CD4-positive, alpha-beta T cell (primary cell): ENCODE measurements around the gene KXD1. TPM values are rescaled to one million over a fixed set of nuclear protein-coding genes. Genes with fewer than 3 reads are reported as not detected.
A peak's percentile ranks its signal among the peaks of the same experiment; 100 is the strongest.

Experiments used
- ATAC-seq: fragments of 200-7000 bp; cut with Tn5 transposase; one replicate; pipeline ENCODE4 v1.10.0; 2022; ENCODE audit warnings: mild to moderate bottlenecking; ENCODE audit not compliant: poor library complexity
- CTCF ChIA-PET: fragments of 350-600 bp; sonication (Branson Sonifier 250); formaldehyde crosslinking; loops from one replicate; lab custom pipeline; 2021; ENCODE audit warnings: antibody characterized with exemption, inconsistent platforms; lab: Charles Lee
- POLR2A ChIA-PET: fragments of 350-600 bp; sonication (Branson Sonifier 250); formaldehyde crosslinking; loops from one replicate; lab custom pipeline; 2021; ENCODE audit warnings: antibody characterized with exemption, inconsistent platforms; lab: Charles Lee
- DNase-seq, 14 experiments: peaks; one replicate each; pipeline ENCODE4 v3.0.0-alpha.2; 2013 to 2020; ENCODE audit warnings: mixed read lengths in 2 of 14
- H3K27ac ChIP-seq, 2 donors: one replicate each; pipeline versions ENCODE4 v1.5.1 to v1.7.0; 2013; ENCODE audit warnings: low read length in 2 of 2, low read depth in 1 of 2, mild to moderate bottlenecking in 1 of 2
- H3K27me3 ChIP-seq, 2 experiments: 1 replicate in 1 of 2; 2 replicates in 1 of 2; pipeline versions ENCODE4 v1.6.1 to v1.7.0; 2013; ENCODE audit warnings: low read length in 2 of 2, control low read depth in 1 of 2, mild to moderate bottlenecking in 1 of 2, moderate library complexity in 1 of 2; ENCODE audit not compliant: insufficient read depth in 2 of 2, control insufficient read depth in 1 of 2
- H3K36me3 ChIP-seq: one replicate; pipeline ENCODE4 v1.6.1; 2013; ENCODE audit warnings: low read length, control low read depth; ENCODE audit not compliant: insufficient read depth
- H3K4me1 ChIP-seq: one replicate; pipeline ENCODE4 v1.6.1; 2013; ENCODE audit warnings: low read length, control low read depth; ENCODE audit not compliant: insufficient read depth
- H3K4me3 ChIP-seq: one replicate; pipeline ENCODE4 v1.5.1; 2013; ENCODE audit warnings: mild to moderate bottlenecking, low read length, moderate library complexity
- H3K9me3 ChIP-seq, 2 experiments: 1 replicate in 1 of 2; 2 replicates in 1 of 2; pipeline versions ENCODE4 v1.6.1 to v1.7.0; 2013; ENCODE audit warnings: low read length in 2 of 2, mild to moderate bottlenecking in 2 of 2, control low read depth in 1 of 2, moderate library complexity in 1 of 2; ENCODE audit not compliant: control insufficient read depth in 1 of 2, insufficient read depth in 1 of 2
- H3K27ac Mint-ChIP-seq: one replicate; pipeline ENCODE4 v1.8.0; 2020; ENCODE audit warnings: mixed read lengths
- H3K27me3 Mint-ChIP-seq: one replicate; pipeline ENCODE4 v1.8.0; 2021; ENCODE audit warnings: mixed read lengths
- H3K36me3 Mint-ChIP-seq: one replicate; pipeline ENCODE4 v1.8.0; 2021; ENCODE audit warnings: low read depth, mixed read lengths
- H3K4me1 Mint-ChIP-seq: one replicate; pipeline ENCODE4 v1.8.0; 2021; ENCODE audit warnings: low read depth, mixed read lengths
- H3K4me3 Mint-ChIP-seq: one replicate; pipeline ENCODE4 v1.8.0; 2020; ENCODE audit warnings: mild to moderate bottlenecking, mixed read lengths
- H3K9me3 Mint-ChIP-seq: one replicate; pipeline ENCODE4 v1.8.0; 2020; ENCODE audit warnings: mixed read lengths
- CTCF ChIP-seq: fragments of 200-600 bp; IDR thresholded peaks from one replicate; pipeline ENCODE4 v1.8.0; 2022; ENCODE audit warnings: antibody characterized with exemption, mild to moderate bottlenecking
- intact Hi-C, 2 experiments: fragments of 100-400 bp; cut with DNase I in 1 of 2; cut with micrococcal nuclease in 1 of 2; formaldehyde crosslinking; loops; one replicate each; pipeline versions ENCODE4 v1.15.1 to v1.9.0; 2023 to 2025; cut with DNase I, micrococcal nuclease
- total RNA-seq, 174 experiments: library from RNA in 2 of 174; stranded (reverse) in 2 of 174; gene quantifications; one replicate each; pipeline ENCODE4 v1.2.3 and lab custom pipeline; 2021 to 2026

Gene KXD1
- total RNA-seq, 2 experiments from 2014 or later = 64.2 to 66.9 TPM

DNA sequence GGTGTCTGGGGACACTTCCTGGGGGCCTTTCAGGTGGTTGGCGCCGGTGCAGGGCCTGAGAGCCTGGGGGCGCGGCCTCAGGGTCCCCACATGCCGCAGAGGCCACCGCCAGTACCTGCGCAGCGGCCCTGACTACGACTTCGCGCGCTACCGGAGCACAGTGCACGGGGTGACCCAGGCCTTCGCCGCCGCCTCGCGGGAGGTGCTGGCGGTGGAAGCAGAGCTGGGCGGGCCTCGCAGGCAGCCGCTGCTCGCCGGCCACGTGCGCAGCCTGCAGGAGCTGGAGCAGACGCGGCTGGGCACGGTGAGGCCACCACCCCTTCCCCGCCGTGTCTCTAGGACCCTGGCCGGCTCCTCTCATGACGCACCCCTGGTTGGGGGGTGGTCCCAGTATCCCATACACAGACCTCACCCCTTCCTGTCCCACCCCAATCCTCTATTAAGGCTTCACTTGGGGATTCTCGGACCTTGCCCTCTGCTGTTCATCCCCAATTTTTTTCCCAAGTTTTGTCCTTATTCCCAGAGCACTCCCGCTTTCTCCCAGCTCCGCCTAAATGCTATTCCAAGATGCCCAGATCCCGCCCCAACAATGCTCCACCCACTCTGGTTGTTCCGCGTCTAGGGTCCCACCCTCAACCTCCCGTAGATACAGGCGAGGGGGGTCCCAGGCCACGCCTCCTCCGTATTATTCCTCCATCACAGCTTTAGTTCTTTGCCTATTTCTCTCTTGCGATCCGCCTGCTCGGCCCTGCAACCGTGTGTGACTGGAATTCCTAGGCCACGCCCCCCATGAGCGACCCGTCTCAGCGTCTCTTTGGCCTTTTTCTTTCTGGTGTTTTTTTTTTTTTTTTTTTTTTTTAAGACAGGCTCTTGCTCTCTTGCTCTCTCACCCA lies 32.0 kb downstream of the KXD1 start:
- POLR2A ChIA-PET = interaction anchor here (0.7 to 5.9 kb wide), 25 partner anchors 9 to 330 kb away, joined by 3 to 120 read pairs (median 5); partner anchors contain the start of genes COPE, DDX49, ELL and FKBP8
- peak overlapping the region; percentile 77 to 88 for H3K27ac ChIP-seq
- peaks cover 55% of the 10 kb centered on the region for H3K4me1 ChIP-seq
- peak overlapping the region; percentile 76 for H3K4me3 ChIP-seq
- Mint-ChIP-seq H3K4me3 (peak overlapping the region; percentile 89), H3K27me3 (no peaks in the 10 kb centered on the region), H3K27ac (peak overlapping the region; percentile 95), H3K36me3 (peaks cover 8% of the 10 kb centered on the region), H3K4me1 (peaks cover 43% of the 10 kb centered on the region), H3K9me3 (no peaks in the 10 kb centered on the region)
- CTCF ChIA-PET = interaction anchor here (0.7 to 3.7 kb wide), 10 partner anchors 18 to 330 kb away, joined by 3 to 26 read pairs (median 4); partner anchors contain the start of genes COPE, DDX49, FKBP8 and UBA52
- H3K9me3 ChIP-seq = no peaks in the 10 kb centered on the region
- intact Hi-C loops = loop anchor here (1.0 to 10.0 kb wide), 10 partner anchors 19 to 445 kb away; partner anchors contain the start of genes ELL (in 2 of the 2), FKBP8 (in 2 of the 2), ARMC6 (in 1 of the 2) and COPE (in 1 of the 2)
- peak in 13 of 14 experiments; percentile 50 to 92 (median 68) for DNase-seq
- H3K27me3 ChIP-seq = no peaks in the 10 kb centered on the region
- peaks cover 8% of the 10 kb centered on the region for H3K36me3 ChIP-seq
- ATAC-seq = peak; percentile 67
- TF ChIP-seq CTCF = no peak

DNA sequence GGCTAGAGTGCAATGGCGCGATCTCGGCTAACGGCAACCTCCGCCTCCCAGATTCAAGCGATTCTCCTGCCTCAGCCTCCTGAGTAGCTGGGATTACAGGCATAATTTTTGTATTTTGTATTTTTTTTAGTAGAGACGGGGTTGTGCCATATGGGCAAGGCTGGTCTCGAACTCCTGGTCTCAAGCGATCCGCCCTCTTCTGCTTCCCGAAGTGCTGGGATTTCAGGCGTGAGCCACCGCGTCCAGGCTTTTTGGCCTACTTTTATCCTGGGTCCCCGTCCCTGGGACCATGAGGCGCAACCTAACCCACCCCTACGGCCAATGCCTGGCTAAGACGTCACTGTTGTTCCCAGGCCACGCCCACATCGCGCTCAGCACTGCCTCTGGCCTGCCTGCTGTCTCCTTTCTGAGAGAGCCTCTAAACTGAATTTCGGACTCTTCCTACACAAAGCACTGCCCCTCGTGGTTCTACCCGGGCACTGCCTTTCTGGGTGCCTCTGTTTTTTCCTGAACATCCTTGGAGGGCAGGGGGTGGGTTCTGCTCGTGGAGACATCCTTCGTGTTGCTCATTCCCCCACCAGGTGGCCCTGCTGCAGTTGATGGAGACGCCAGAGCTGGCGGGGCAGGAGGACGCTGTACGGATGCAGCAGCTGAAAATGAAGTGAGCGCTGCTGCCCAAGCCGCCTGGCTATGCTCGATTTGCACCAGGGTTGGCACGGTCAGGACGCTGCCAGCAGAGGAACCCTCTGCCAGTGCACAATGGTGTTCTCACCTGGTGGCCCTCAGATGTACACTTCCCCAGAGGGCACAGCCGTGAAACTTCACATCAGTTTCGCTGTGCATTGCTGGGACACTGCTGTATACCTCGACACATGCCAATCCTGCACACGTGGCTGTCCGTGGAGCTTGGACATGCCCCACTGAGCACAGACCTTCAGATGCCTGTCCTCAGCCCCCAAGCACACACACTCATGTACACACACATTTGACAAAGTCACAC lies 32.9 kb downstream of the KXD1 start:
- H3K27me3 ChIP-seq = no peaks in the 10 kb centered on the region
- CTCF ChIA-PET = interaction anchor here (1.3 to 3.7 kb wide), 2 partner anchors 71 to 94 kb away, joined by 5 to 17 read pairs; no protein-coding TSS in a partner anchor
- ATAC-seq (no peak), DNase-seq (peak in 3 of 14 experiments; percentile 42 to 60 (median 43))
- no peak for TF ChIP-seq CTCF
- H3K36me3 Mint-ChIP-seq = peaks cover 8% of the 10 kb centered on the region
- POLR2A ChIA-PET = interaction anchor here (2.3 to 5.9 kb wide), 5 partner anchors 18 to 329 kb away, joined by 10 to 120 read pairs (median 21); partner anchors contain the start of genes COPE, DDX49, ELL and FKBP8
- no peaks in the 10 kb centered on the region for H3K27me3 Mint-ChIP-seq
- H3K9me3 Mint-ChIP-seq = no peaks in the 10 kb centered on the region
- H3K4me1 Mint-ChIP-seq = peaks cover 45% of the 10 kb centered on the region
- no peaks in the 10 kb centered on the region for H3K9me3 ChIP-seq
- peak overlapping the region; percentile 95 for H3K27ac Mint-ChIP-seq
- H3K4me3 Mint-ChIP-seq = peak overlapping the region; percentile 74
- peaks cover 8% of the 10 kb centered on the region for H3K36me3 ChIP-seq
- no peak overlapping the region for H3K27ac ChIP-seq
- no peak overlapping the region for H3K4me3 ChIP-seq
- H3K4me1 ChIP-seq = peaks cover 58% of the 10 kb centered on the region
- intact Hi-C loops = loop anchor here in 1 of 2 experiments (5.0 to 10.0 kb wide), 5 partner anchors 92 to 444 kb away; partner anchors contain the start of genes ARMC6, COPE, CRTC1 and DDX49
